IPS-15b (cell line): ENCODE results near the gene NGDN.

ENCODE experiments used
- H3K27me3 ChIP-seq: one replicate; pipeline ENCODE4 v1.6.1; 2013; ENCODE audit warnings: low read length; ENCODE audit not compliant: control insufficient read depth, insufficient read depth
- H3K36me3 ChIP-seq: one replicate; pipeline ENCODE4 v1.6.1; 2013; ENCODE audit warnings: low read length; ENCODE audit not compliant: control insufficient read depth, insufficient read depth
- H3K4me1 ChIP-seq: one replicate; pipeline ENCODE4 v1.6.1; 2013; ENCODE audit warnings: mild to moderate bottlenecking, low read length; ENCODE audit not compliant: control insufficient read depth, insufficient read depth
- H3K4me3 ChIP-seq: one replicate; pipeline ENCODE4 v1.5.1; 2013; ENCODE audit warnings: low read depth, low read length
- H3K9ac ChIP-seq: one replicate; pipeline ENCODE4 v1.6.1; 2013; ENCODE audit warnings: low read depth, mild to moderate bottlenecking, low read length
- H3K9me3 ChIP-seq: one replicate; pipeline ENCODE4 v1.6.1; 2013; ENCODE audit warnings: mild to moderate bottlenecking, low read length; ENCODE audit not compliant: control insufficient read depth, insufficient read depth

The NGDN gene

DNA sequence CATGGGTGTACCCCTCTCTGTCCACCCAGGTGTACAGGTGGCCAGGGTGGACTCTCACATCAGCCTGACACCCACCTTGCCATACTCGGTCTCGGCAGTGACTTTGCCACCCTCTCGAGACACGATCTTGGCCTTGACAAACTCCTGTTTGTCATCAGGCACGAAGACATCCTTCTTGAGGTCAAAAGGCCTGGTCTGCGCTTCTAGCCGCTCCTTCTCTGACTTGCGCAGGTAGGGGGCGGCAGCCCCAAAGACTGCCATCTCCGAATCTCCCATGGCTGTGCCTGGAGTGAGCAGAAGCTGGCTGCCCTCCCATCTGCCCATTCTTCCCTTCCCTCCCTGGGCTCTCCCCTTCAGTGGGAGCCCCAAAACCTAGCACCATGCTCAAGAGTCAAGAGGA lies 36.0 kb upstream of the NGDN start:
- Histone ChIP-seq H3K4me3 (no peak overlapping the region), H3K9ac (no peak overlapping the region), H3K36me3 (no peaks in the 10 kb centered on the region), H3K27me3 (peaks cover 5% of the 10 kb centered on the region), H3K4me1 (no peaks in the 10 kb centered on the region), H3K9me3 (no peaks in the 10 kb centered on the region)

DNA sequence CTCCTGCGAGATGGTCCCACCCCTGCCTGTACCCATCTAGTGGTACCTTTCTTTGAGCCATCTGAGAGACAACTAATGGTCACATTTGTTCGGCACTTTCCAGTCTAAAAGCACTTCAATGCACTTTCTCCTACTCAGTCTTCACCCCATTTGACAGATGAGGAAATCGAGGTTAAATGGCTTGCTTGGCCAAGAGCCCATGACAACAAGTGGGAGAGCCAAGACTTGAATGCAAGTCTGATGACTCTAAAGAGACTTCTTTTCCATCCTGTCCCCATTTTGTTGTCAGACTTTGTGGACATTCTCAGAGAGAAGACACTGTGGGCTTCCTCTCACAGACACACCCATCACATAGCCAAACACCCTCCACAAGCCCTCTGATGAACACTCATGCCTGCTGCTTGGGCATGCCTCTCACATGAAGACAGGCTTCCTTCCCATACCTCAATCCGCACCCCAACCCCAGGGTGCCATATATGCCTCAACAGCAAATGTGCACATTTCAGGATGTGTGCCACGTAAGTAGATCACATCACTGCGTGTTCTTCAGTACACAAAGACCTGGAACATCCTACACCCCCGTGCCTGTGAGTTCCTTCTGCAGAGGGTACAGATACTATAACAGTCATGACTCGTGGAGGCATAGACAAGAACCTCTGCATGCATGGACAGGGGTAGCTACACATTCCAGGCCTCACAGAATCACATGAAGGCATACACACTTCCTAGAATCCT lies 34.8 kb upstream of the NGDN start:
- Histone ChIP-seq H3K27me3 (peaks cover 5% of the 10 kb centered on the region), H3K9ac (no peak overlapping the region), H3K4me3 (no peak overlapping the region), H3K4me1 (no peaks in the 10 kb centered on the region), H3K9me3 (no peaks in the 10 kb centered on the region), H3K36me3 (no peaks in the 10 kb centered on the region)

- Histone ChIP-seq H3K27me3 (peaks cover 7% of the 10 kb centered on the region), H3K9me3 (no peaks in the 10 kb centered on the region), H3K4me1 (no peaks in the 10 kb centered on the region), H3K4me3 (no peak within 1 kb of the TSS), H3K9ac (no peak within 1 kb of the TSS), H3K36me3 (no peaks in the 10 kb centered on the region)
Measured at GRCh38 chr14:23435543-23436326, 33.8 kb upstream of the NGDN start, which contains the start of gene MYH7. TSS of gene MYH7 (minus strand) at chr14:23435660. CDS start at chr14:23433732, 1,928 bp downstream.

DNA sequence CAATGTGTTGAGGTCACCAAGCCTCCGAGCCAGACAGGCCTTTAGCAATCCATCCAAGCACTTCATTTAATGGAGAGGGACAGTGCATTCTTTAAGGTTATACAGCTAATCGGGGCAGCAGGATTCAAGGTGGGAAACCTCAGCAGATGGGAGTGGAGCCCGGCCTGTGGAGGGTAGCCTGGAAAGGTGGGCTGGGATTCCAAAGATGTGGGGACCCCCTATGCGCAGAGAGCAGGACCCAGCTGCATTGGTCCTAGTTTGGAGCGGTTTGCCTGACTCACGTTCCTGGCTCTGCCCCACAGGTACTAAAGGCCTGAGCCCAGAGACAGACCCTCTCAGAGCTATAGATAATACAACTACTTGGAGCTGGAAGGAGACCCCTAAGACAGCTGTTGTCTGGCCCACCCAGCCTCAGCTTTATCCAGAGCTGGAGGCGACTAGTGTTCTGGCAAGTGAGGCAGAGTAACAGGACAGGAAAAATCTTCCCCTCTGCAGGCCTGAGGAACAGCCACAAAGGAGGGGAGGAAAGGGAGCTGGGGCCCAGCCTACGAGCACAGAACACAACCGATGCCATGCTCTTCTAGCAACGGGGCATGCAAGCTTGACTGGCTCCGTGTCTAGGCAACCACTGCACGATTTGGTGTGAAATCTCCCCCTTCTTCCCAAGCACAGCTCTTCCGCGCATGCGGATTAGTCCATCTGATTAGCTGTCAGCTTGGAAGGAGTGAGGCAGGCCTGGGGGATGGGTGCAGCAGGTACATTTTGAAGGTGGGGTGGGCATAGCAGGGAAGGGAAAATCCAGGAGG lies 33.0 kb upstream of the NGDN start:
- peaks cover 7% of the 10 kb centered on the region for H3K27me3 ChIP-seq
- H3K9ac ChIP-seq, result no peak overlapping the region
- no peaks in the 10 kb centered on the region for H3K4me1 ChIP-seq
- H3K36me3 ChIP-seq, result no peaks in the 10 kb centered on the region
- H3K9me3 ChIP-seq, result no peaks in the 10 kb centered on the region
- H3K4me3 ChIP-seq, result no peak overlapping the region

GRCh38 chr14:23437133-23438100 lies 32.1 kb upstream of the NGDN start:
- no peaks in the 10 kb centered on the region for H3K9me3 ChIP-seq
- H3K9ac ChIP-seq, result no peak overlapping the region
- peaks cover 13% of the 10 kb centered on the region for H3K27me3 ChIP-seq
- no peaks in the 10 kb centered on the region for H3K4me1 ChIP-seq
- no peaks in the 10 kb centered on the region for H3K36me3 ChIP-seq
- no peak overlapping the region for H3K4me3 ChIP-seq

- no peaks in the 10 kb centered on the region for H3K36me3 ChIP-seq
- peaks cover 15% of the 10 kb centered on the region for H3K27me3 ChIP-seq
- H3K9me3 ChIP-seq, result no peaks in the 10 kb centered on the region
- no peaks in the 10 kb centered on the region for H3K4me1 ChIP-seq
- H3K4me3 ChIP-seq, result no peak overlapping the region
- H3K9ac ChIP-seq, result no peak overlapping the region
Measured at GRCh38 chr14:23438101-23438971, 31.2 kb upstream of the NGDN start.

- Histone ChIP-seq H3K4me3 (no peak overlapping the region), H3K9ac (no peak overlapping the region), H3K4me1 (no peaks in the 10 kb centered on the region), H3K36me3 (no peaks in the 10 kb centered on the region), H3K9me3 (no peaks in the 10 kb centered on the region), H3K27me3 (peaks cover 18% of the 10 kb centered on the region)
Measured at GRCh38 chr14:23439107-23439835, 30.2 kb upstream of the NGDN start.

- Histone ChIP-seq H3K4me3 (no peak overlapping the region), H3K27me3 (peaks cover 14% of the 10 kb centered on the region), H3K4me1 (no peaks in the 10 kb centered on the region), H3K9ac (no peak overlapping the region), H3K9me3 (no peaks in the 10 kb centered on the region), H3K36me3 (no peaks in the 10 kb centered on the region)
Measured at GRCh38 chr14:23441076-23441475, 28.4 kb upstream of the NGDN start.

- Histone ChIP-seq H3K4me3 (no peak overlapping the region), H3K4me1 (no peaks in the 10 kb centered on the region), H3K36me3 (no peaks in the 10 kb centered on the region), H3K27me3 (peaks cover 14% of the 10 kb centered on the region), H3K9me3 (no peaks in the 10 kb centered on the region), H3K9ac (no peak overlapping the region)
Measured at GRCh38 chr14:23442721-23443356, 26.7 kb upstream of the NGDN start.
